RWPE1 (cell line): ENCODE data around the gene RAB7B.
A peak's percentile ranks its signal among the peaks of the same experiment; 100 is the strongest.

ENCODE experiments used
- CTCF ChIA-PET: fragments of 350-600 bp; sonication (Branson Sonifier 250); formaldehyde crosslinking; extraction: SDS; loops from one replicate; lab custom pipeline; 2021; lab: Yijun Ruan, JAX
- POLR2A ChIA-PET: fragments of 400-600 bp; formaldehyde crosslinking; extraction: SDS; loops from one replicate; lab custom pipeline; 2020; ENCODE audit warnings: antibody characterized with exemption; ENCODE audit not compliant: low non-redundant PET; lab: Yijun Ruan, JAX
- DNase-seq: peaks from one replicate; pipeline ENCODE4 v3.0.0; 2012; ENCODE audit warnings: low spot score
- H3K27ac ChIP-seq: fragments of 450-650 bp; 2 replicates; pipeline ENCODE4 v1.5.1; 2017
- TF ChIP-seq, protein P1 (sequence below): fragments of 450-650 bp; conservative IDR thresholded peaks from 2 replicates; pipeline ENCODE4 v1.5.1; 2017; ENCODE audit warnings: low read depth, mild to moderate bottlenecking

The RAB7B gene

DNA sequence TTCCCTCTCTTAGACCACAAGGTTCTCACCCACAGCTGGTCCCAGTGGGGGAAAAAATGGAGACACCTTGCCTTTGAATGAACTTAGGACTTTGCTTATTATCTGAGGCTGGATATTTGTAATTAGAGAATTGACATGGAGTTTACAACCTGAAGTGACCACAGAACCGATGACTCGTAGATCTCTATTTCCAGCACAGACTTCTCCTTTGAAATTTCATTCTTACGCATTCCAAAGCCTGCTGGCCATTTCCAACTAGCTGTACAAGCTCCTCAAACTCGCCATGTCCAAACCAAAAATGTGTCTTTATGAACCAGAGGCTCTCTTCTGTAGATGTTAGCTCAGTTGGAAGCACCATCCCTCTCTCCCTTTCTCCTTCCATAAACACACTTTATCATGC, 12.0 kb downstream of the RAB7B start:
- H3K27ac ChIP-seq, result no peak overlapping the region
- ChIA-PET POLR2A (no interaction called here), CTCF (interaction anchor here (0.7 to 2.2 kb wide), 3 partner anchors 14 to 89 kb away, joined by 3 to 11 read pairs (median 3); no protein-coding TSS in a partner anchor)
- no peak for DNase-seq
- TF ChIP-seq, protein P1, sequence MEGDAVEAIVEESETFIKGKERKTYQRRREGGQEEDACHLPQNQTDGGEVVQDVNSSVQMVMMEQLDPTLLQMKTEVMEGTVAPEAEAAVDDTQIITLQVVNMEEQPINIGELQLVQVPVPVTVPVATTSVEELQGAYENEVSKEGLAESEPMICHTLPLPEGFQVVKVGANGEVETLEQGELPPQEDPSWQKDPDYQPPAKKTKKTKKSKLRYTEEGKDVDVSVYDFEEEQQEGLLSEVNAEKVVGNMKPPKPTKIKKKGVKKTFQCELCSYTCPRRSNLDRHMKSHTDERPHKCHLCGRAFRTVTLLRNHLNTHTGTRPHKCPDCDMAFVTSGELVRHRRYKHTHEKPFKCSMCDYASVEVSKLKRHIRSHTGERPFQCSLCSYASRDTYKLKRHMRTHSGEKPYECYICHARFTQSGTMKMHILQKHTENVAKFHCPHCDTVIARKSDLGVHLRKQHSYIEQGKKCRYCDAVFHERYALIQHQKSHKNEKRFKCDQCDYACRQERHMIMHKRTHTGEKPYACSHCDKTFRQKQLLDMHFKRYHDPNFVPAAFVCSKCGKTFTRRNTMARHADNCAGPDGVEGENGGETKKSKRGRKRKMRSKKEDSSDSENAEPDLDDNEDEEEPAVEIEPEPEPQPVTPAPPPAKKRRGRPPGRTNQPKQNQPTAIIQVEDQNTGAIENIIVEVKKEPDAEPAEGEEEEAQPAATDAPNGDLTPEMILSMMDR, result no peak

DNA sequence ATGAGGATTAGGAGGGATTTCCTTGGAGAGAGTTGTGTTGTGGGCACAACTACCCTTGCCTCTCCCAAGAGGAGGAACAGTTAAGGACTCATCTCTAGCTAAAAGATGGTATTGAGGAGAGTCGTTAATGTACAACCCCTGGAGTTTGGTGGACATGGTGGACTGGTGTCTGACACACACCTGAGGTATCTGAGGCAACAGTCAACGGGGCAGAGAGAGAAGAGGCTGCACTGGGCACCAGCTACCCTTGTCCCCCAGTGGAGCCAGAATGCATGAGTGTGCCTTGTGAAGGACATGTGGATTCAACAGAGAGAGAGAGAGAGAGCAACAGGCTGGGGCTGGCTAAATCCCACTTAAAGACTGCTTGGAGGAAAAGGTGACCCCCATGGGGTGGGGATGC, 13.0 kb downstream of the RAB7B start:
- ChIA-PET CTCF (interaction anchor here (1.1 to 1.4 kb wide), 2 partner anchors 13 to 116 kb away, joined by 4 to 6 read pairs; no protein-coding TSS in a partner anchor), POLR2A (no interaction called here)
- TF ChIP-seq, protein P1, result no peak
- DNase-seq, result no peak
- H3K27ac ChIP-seq, result no peak overlapping the region

DNA sequence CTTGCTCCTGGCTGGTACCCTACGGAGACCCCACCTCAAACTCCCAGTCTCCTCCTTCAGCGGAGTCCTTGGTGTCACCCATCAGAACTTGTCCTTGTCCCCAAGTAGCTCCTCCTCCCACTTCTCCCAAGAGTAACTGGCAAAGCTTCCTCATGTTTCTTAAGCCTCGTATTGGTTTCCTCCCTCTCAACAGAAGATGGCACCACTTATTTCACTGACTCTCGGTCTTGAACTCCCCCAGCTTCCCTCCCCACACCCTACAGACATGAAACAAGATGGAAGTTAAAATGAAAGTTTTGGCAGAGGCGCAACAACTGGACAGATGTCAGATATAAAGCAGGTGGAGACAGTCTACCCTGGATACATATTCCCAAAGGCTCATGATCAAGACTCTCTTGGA, 13.4 kb downstream of the RAB7B start:
- ChIA-PET CTCF (interaction anchor here (0.7 to 1.4 kb wide), 3 partner anchors 12 to 117 kb away, joined by 4 to 6 read pairs (median 4); no protein-coding TSS in a partner anchor), POLR2A (no interaction called here)

DNA sequence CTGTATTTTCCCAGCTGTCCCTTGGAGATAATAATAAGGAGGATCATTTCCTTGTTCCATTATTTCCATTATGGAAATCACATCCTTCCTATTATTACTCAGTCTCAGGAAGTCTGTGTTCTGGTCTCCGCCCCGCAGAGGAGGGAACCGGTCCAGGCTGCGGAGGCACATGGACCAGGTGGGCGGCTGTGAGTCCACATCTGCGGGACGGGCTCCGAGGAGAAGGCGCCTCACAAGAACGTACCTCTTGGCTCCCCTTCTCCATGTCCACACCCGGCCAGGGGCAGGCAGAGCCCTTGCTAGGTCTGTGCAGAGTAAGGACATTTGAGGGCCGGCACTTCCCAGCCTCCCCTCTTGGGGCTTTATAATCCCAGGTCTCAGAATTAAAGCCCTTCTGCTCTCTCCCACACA, 14.6 kb downstream of the RAB7B start:
- ChIA-PET CTCF (interaction anchor here (3.2 kb wide), 1 partner anchor 11 kb away, joined by 22 read pairs; no protein-coding TSS in a partner anchor), POLR2A (no interaction called here)
- no peak for DNase-seq
- TF ChIP-seq, protein P1, result no peak
- H3K27ac ChIP-seq, result peak overlapping the region; percentile 25

More for the DNA sequence above, 13.4 kb downstream of the RAB7B start:
- DNase-seq, result no peak
- peak overlapping the region; percentile 25 for H3K27ac ChIP-seq
- TF ChIP-seq, protein P1, result no peak

DNA sequence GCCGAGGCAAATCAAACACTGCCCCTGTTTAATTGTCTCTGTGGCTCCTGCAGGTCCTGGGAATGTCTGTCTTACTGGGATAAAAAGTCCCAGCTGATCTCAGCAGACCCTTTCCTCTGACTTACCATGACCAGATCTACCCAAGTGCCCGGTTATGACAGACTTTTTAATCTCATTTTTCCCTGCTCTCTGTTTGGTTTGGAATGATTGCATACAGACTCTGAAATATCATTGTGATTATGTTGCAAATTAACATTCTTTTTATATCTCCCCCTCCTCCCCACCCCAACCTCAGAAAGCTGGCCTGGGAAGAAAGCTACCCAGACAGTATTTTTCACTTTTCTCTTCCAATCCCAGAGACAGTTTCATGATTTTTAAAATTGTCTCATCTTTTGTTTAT, 16.3 kb downstream of the RAB7B start:
- CTCF ChIA-PET, result interaction anchor here (3.2 to 12.2 kb wide), 3 partner anchors 9 to 120 kb away, joined by 22 to 406 read pairs (median 30); no protein-coding TSS in a partner anchor
- no peak for DNase-seq
- TF ChIP-seq, protein P1, result no peak

DNA sequence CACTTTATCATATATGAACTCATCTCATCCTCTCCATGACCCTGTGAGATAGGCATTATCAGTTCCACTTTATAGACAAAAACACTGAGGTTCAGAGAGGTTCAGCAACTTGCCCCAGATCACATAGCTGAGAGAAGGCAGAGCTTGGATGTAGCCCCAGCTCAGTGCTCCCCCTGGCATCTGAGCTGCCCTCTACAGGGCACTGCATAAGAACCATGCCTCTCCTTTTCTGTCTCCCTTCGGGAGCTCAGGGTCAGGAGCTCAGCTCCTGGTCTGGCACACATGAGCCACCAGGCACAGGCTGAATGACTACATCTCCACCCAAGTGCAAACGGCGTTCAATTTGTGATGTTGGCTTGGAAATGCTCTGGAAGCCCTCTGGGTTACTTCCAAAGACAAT, 16.9 kb downstream of the RAB7B start:
- CTCF ChIA-PET, result interaction anchor here (1.0 to 12.2 kb wide), 4 partner anchors 9 to 121 kb away, joined by 3 to 406 read pairs (median 26); no protein-coding TSS in a partner anchor
- DNase-seq, result no peak
- TF ChIP-seq, protein P1, result no peak
- POLR2A ChIA-PET, result interaction anchor here (1.3 kb wide), 2 partner anchors 12 to 14 kb away, joined by 5 to 6 read pairs; no protein-coding TSS in a partner anchor
- H3K27ac ChIP-seq, result peak overlapping the region; percentile 95

More for the DNA sequence above, 16.3 kb downstream of the RAB7B start:
- peak overlapping the region; percentile 95; the same call in 1 of the 2 replicates for H3K27ac ChIP-seq
- POLR2A ChIA-PET, result interaction anchor here (1.3 kb wide), 2 partner anchors 12 to 14 kb away, joined by 5 to 6 read pairs; no protein-coding TSS in a partner anchor
